ENCODE data around the gene BCL2A1.
A peak's percentile ranks its signal among the peaks of the same experiment; 100 is the strongest.
"Not testable (repeated sequence)": the region's sequence is repeated elsewhere in the genome, so short reads cannot be mapped to it uniquely, and the experiment has no call there.

BCL2A1 gene

GRCh38 chr15:79970624-79971434 lies at the start of gene BCL2A1:
BCL2A1 (minus strand) TSS chr15:79971196; CDS start chr15:79971119, 77 bp downstream.
- TF ChIP-seq CTCF (IDR thresholded peaks at IDR 0.05): no peak
- Histone ChIP-seq H3K27ac (no peak within 1 kb of the TSS), H3K4me3 (peak within 1 kb of the TSS; percentile 26)
- DNase-seq (ENCODE audit: low spot score): no peak

GRCh38 chr15:80020731-80021130 lies 49.7 kb upstream of the BCL2A1 start:
- H3K27ac ChIP-seq: no peak overlapping the region
- no peak overlapping the region for H3K4me3 ChIP-seq
- no peak for DNase-seq (ENCODE audit: low spot score)
- no peak for TF ChIP-seq CTCF (IDR thresholded peaks at IDR 0.05)

GRCh38 chr15:80020149-80020548 lies 49.2 kb upstream of the BCL2A1 start:
- H3K27ac ChIP-seq; DNase-seq (ENCODE audit: low spot score); H3K4me3 ChIP-seq: not testable (repeated sequence)

- TF ChIP-seq CTCF (IDR thresholded peaks at IDR 0.05): no peak
- DNase-seq (ENCODE audit: low spot score): no peak
- no peak overlapping the region for H3K4me3 ChIP-seq
- H3K27ac ChIP-seq: no peak overlapping the region
Measured at GRCh38 chr15:80019168-80019745, 48.3 kb upstream of the BCL2A1 start.

- not testable (repeated sequence) for DNase-seq (ENCODE audit: low spot score); H3K4me3 ChIP-seq; H3K27ac ChIP-seq
Measured at GRCh38 chr15:80017139-80017538, 46.1 kb upstream of the BCL2A1 start.

GRCh38 chr15:80016506-80016905 lies 45.5 kb upstream of the BCL2A1 start:
- not testable (repeated sequence) for DNase-seq (ENCODE audit: low spot score); H3K4me3 ChIP-seq; H3K27ac ChIP-seq

- no peak overlapping the region for H3K27ac ChIP-seq
- TF ChIP-seq CTCF (IDR thresholded peaks at IDR 0.05): no peak
- H3K4me3 ChIP-seq: no peak overlapping the region
- DNase-seq (ENCODE audit: low spot score): no peak
Measured at GRCh38 chr15:80015156-80015555, 44.2 kb upstream of the BCL2A1 start.

- not testable (repeated sequence) for DNase-seq (ENCODE audit: low spot score); H3K4me3 ChIP-seq; H3K27ac ChIP-seq
Measured at GRCh38 chr15:80014186-80014585, 43.2 kb upstream of the BCL2A1 start.

- DNase-seq (ENCODE audit: low spot score): no peak
Measured at GRCh38 chr15:80012060-80012726, 41.2 kb upstream of the BCL2A1 start.

More at GRCh38 chr15:80012060-80012726, 41.2 kb upstream of the BCL2A1 start:
- Histone ChIP-seq H3K4me3 (no peak overlapping the region), H3K27ac (no peak overlapping the region)
- no peak for TF ChIP-seq CTCF (IDR thresholded peaks at IDR 0.05)
